Endothelial cell of umbilical vein (primary cell): ENCODE results near the gene ALOX15B. TPM values are rescaled to one million over a fixed set of nuclear protein-coding genes. Genes with fewer than 3 reads are reported as not detected.

Experiments used
- BruUV-seq: library from RNA; stranded (reverse); fragments of 400-500 nt; replicated peaks from 2 replicates; lab custom pipeline; 2021; lab: Mats Ljungman, UMichigan
- CTCF ChIA-PET: fragments of 300-600, 350-600 bp; sonication (Branson Sonifier 250); formaldehyde crosslinking; loops from one replicate; lab custom pipeline; 2021; ENCODE audit warnings: antibody characterized with exemption, inconsistent platforms; lab: Charles Lee
- POLR2A ChIA-PET: fragments of 300-600, 350-600 bp; sonication (Branson Sonifier 250); formaldehyde crosslinking; loops from one replicate; lab custom pipeline; 2021; ENCODE audit warnings: antibody characterized with exemption, inconsistent platforms; lab: Charles Lee
- DNase-seq: peaks from one replicate; pipeline ENCODE4 v3.0.0-alpha.2; 2011; ENCODE audit warnings: low read depth, low spot score
- FAIRE-seq: peaks from 2 replicates; lab custom pipeline; 2011; peaks lifted over from hg19 to GRCh38; lab: Jason Lieb, UNC
- H2AFZ ChIP-seq: 2 replicates; pipeline ENCODE4 v1.6.0; 2012; ENCODE audit warnings: low read depth, low read length, control low read depth, inconsistent platforms
- H3K27ac ChIP-seq: 2 replicates; pipeline ENCODE4 v1.5.1; 2011; ENCODE audit warnings: low read depth, mild to moderate bottlenecking, control low read depth, low read length, moderate library complexity; ENCODE audit not compliant: insufficient read depth
- H3K27me3 ChIP-seq, 2 experiments: 2 replicates each; pipeline versions ENCODE4 v1.6.0 to v1.6.1; 2011; ENCODE audit warnings: low read length in 2 of 2, mixed read lengths in 1 of 2; ENCODE audit not compliant: control insufficient read depth in 2 of 2, insufficient read depth in 2 of 2
- H3K36me3 ChIP-seq, 2 experiments: 2 replicates in 1 of 2; 3 replicates in 1 of 2; pipeline ENCODE4 v1.5.1; 2011; ENCODE audit warnings: low read length in 2 of 2, mild to moderate bottlenecking in 1 of 2, moderate library complexity in 1 of 2; ENCODE audit not compliant: control insufficient read depth in 2 of 2, insufficient read depth in 2 of 2; ENCODE audit errors: extremely low read depth in 1 of 2
- H3K4me1 ChIP-seq: 3 replicates; pipeline ENCODE4 v1.5.1; 2011; ENCODE audit warnings: mild to moderate bottlenecking, low read length; ENCODE audit not compliant: control insufficient read depth, insufficient read depth; ENCODE audit errors: extremely low read depth
- H3K4me2 ChIP-seq: 2 replicates; pipeline ENCODE4 v1.6.1; 2011; ENCODE audit warnings: low read length, control low read depth, mixed read lengths; ENCODE audit not compliant: insufficient read depth
- H3K4me3 ChIP-seq, 3 experiments: fragments of 200-600 bp in 1 of 3; sonication (generic), shearing (Covaris generic) in 1 of 3; replicated peaks in 1 of 3; 2 replicates each; pipeline ENCODE4 v1.5.1; 2011 to 2016; ENCODE audit warnings: control low read depth in 3 of 3, low read length in 3 of 3, mild to moderate bottlenecking in 2 of 3, inconsistent platforms in 1 of 3, low read depth in 1 of 3, moderate library complexity in 1 of 3; ENCODE audit not compliant: insufficient read depth in 1 of 3
- H3K79me2 ChIP-seq: 2 replicates; pipeline ENCODE4 v1.6.0; 2012; ENCODE audit warnings: low read length, inconsistent platforms; ENCODE audit not compliant: control insufficient read depth, insufficient read depth
- H3K9ac ChIP-seq: replicated peaks from 2 replicates; pipeline ENCODE3; 2011; ENCODE audit warnings: low read length, control low read depth; ENCODE audit not compliant: insufficient read depth; ENCODE audit errors: extremely low read depth
- H3K9me1 ChIP-seq: replicated peaks from 3 replicates; pipeline ENCODE4 v1.6.0; 2011; ENCODE audit warnings: mild to moderate bottlenecking, low read length; ENCODE audit not compliant: control insufficient read depth, insufficient read depth; ENCODE audit errors: extremely low read depth
- H3K9me3 ChIP-seq: replicated peaks from 2 replicates; pipeline ENCODE4 v1.5.1; 2012; ENCODE audit warnings: low read length, inconsistent platforms; ENCODE audit not compliant: control insufficient read depth, insufficient read depth
- H4K20me1 ChIP-seq: replicated peaks from 2 replicates; pipeline ENCODE3; 2011; ENCODE audit warnings: mild to moderate bottlenecking, low read length; ENCODE audit not compliant: control insufficient read depth, insufficient read depth; ENCODE audit errors: extremely low read depth
- EZH2 ChIP-seq: IDR thresholded peaks from 2 replicates; pipeline ENCODE4 v1.6.1; 2012; ENCODE audit warnings: borderline replicate concordance, low read depth, mild to moderate bottlenecking, moderate library complexity, low read length, inconsistent platforms; ENCODE audit not compliant: severe bottlenecking
- FOS ChIP-seq: IDR thresholded peaks from 2 replicates; pipeline ENCODE4 v1.6.1; 2011; ENCODE audit warnings: mild to moderate bottlenecking, low read length, moderate library complexity, borderline replicate concordance; ENCODE audit not compliant: insufficient read depth
- GATA2 ChIP-seq: IDR thresholded peaks from 2 replicates; pipeline ENCODE4 v1.7.0; 2011; ENCODE audit warnings: low read depth, mild to moderate bottlenecking, moderate library complexity, mixed read lengths, low read length; ENCODE audit not compliant: insufficient read length, insufficient read depth
- JUN ChIP-seq: IDR thresholded peaks from 2 replicates; pipeline ENCODE4 v1.6.1; 2011; ENCODE audit warnings: borderline replicate concordance, low read depth; ENCODE audit not compliant: insufficient read length, insufficient read depth
- MAX ChIP-seq: IDR thresholded peaks from 2 replicates; pipeline ENCODE4 v1.6.1; 2011; ENCODE audit not compliant: insufficient read depth, insufficient read length
- MYC ChIP-seq: IDR thresholded peaks from one replicate; pipeline ENCODE4 v1.6.1; 2011; ENCODE audit warnings: mild to moderate bottlenecking, low read depth, low read length
- POLR2A ChIP-seq: IDR thresholded peaks from 2 replicates; pipeline ENCODE4 v1.6.1; 2012; ENCODE audit warnings: low read depth, mild to moderate bottlenecking, control low read depth, low read length
- POLR2AphosphoS5 ChIP-seq: IDR thresholded peaks from 2 replicates; pipeline ENCODE4 v1.6.1; 2012; ENCODE audit warnings: low read depth, mild to moderate bottlenecking, control low read depth, low read length, moderate library complexity; ENCODE audit not compliant: insufficient read depth
- dilution Hi-C: fragments of 300-500 bp; cut with MboI; formaldehyde crosslinking; loops from one replicate; pipeline ENCODE4 v1.15.0; 2019; ENCODE audit warnings: low sequenced_read_pairs; ENCODE audit not compliant: extremely low pct_ligation_motif_present
- intact Hi-C: fragments of 100-400 bp; cut with micrococcal nuclease; formaldehyde crosslinking; loops from one replicate; pipeline ENCODE4 v1.10.0; 2022
- polyA plus RNA-seq, 4 experiments: library from polyadenylated mRNA; depleted of rRNA in 3 of 4; stranded (reverse) in 3 of 4; unstranded in 1 of 4; fragments of >200 nt; gene quantifications; 2 replicates each; pipeline versions ENCODE4 v1.2.1 to v1.2.3, GENCODE V29; 2011 to 2012; ENCODE audit warnings: missing spikeins in 1 of 4
- total RNA-seq: library from RNA; stranded (reverse); gene quantifications from 2 replicates; pipeline ENCODE4 v1.2.3, GENCODE V29; 2021
- TF ChIP-seq, protein P1 (sequence below), 2 donors: IDR thresholded peaks; 1 replicate in 1 of 2; 2 replicates in 1 of 2; pipeline ENCODE4 v1.5.1; 2011; ENCODE audit warnings: low read length in 2 of 2, mild to moderate bottlenecking in 2 of 2, moderate library complexity in 2 of 2, control low read depth in 1 of 2, inconsistent platforms in 1 of 2, low read depth in 1 of 2; ENCODE audit not compliant: insufficient read depth in 1 of 2; ENCODE audit errors: extremely low read depth in 1 of 2

The ALOX15B gene
- total and polyA plus RNA-seq, 2 donors (not counting 3 experiments of a cell fraction or from before 2014, with no cell fraction given), result not detected

DNA sequence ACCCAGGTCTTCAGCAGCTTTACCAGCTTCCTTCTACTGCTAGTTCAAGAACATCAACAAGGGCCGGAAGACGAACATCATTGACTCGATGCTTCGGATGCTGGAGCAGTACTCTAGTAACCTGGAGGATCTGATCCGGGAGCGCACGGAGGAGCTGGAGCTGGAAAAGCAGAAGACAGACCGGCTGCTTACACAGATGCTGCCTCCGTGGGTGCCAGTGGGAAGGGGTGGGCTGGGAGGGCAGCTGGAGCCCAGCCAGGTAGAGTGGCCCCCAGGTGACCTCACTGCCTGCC is 24.4 kb upstream of the ALOX15B start:
- TF ChIP-seq MAX, result no peak
- no peak for TF ChIP-seq GATA2
- TF ChIP-seq POLR2AphosphoS5, result no peak
- no peak for TF ChIP-seq POLR2A
- TF ChIP-seq FOS, result no peak
- no peak for TF ChIP-seq MYC
- no peak overlapping the region for H2AFZ ChIP-seq
- no peak overlapping the region for H3K27ac ChIP-seq
- H3K79me2 ChIP-seq, result no peaks in the 10 kb centered on the region
- ChIA-PET POLR2A (no interaction called here), CTCF (no interaction called here)
- dilution Hi-C loops, result no loop called here
- intact Hi-C loops, result no loop called here
- H4K20me1 ChIP-seq, result no peaks in the 10 kb centered on the region
- BruUV-seq, result no TSS peak
- H3K9ac ChIP-seq, result no peak overlapping the region
- FAIRE-seq (no peak), DNase-seq (no peak)
- H3K27me3 ChIP-seq, result peaks cover 6 to 20% of the 10 kb centered on the region in 2 experiments
- H3K9me1 ChIP-seq, result no peaks in the 10 kb centered on the region
- H3K4me3 ChIP-seq, result no peak overlapping the region
- H3K9me3 ChIP-seq, result no peaks in the 10 kb centered on the region
- H3K4me2 ChIP-seq, result no peak overlapping the region
- H3K4me1 ChIP-seq, result no peaks in the 10 kb centered on the region
- no peaks in the 10 kb centered on the region for H3K36me3 ChIP-seq

- Histone ChIP-seq H3K27me3 (peaks cover 6 to 22% of the 10 kb centered on the region in 2 experiments), H3K79me2 (no peaks in the 10 kb centered on the region), H2AFZ (no peak overlapping the region), H3K4me3 (no peak overlapping the region), H3K4me1 (no peaks in the 10 kb centered on the region), H3K9ac (no peak overlapping the region), H3K27ac (no peak overlapping the region), H3K36me3 (no peaks in the 10 kb centered on the region), H4K20me1 (no peaks in the 10 kb centered on the region), H3K9me1 (no peaks in the 10 kb centered on the region), H3K4me2 (no peak overlapping the region), H3K9me3 (no peaks in the 10 kb centered on the region)
- DNase-seq (no peak), FAIRE-seq (no peak)
- TF ChIP-seq FOS, result no peak
- no peak for TF ChIP-seq MYC
- TF ChIP-seq JUN, result no peak
- TF ChIP-seq MAX, result no peak
- TF ChIP-seq, protein P1, sequence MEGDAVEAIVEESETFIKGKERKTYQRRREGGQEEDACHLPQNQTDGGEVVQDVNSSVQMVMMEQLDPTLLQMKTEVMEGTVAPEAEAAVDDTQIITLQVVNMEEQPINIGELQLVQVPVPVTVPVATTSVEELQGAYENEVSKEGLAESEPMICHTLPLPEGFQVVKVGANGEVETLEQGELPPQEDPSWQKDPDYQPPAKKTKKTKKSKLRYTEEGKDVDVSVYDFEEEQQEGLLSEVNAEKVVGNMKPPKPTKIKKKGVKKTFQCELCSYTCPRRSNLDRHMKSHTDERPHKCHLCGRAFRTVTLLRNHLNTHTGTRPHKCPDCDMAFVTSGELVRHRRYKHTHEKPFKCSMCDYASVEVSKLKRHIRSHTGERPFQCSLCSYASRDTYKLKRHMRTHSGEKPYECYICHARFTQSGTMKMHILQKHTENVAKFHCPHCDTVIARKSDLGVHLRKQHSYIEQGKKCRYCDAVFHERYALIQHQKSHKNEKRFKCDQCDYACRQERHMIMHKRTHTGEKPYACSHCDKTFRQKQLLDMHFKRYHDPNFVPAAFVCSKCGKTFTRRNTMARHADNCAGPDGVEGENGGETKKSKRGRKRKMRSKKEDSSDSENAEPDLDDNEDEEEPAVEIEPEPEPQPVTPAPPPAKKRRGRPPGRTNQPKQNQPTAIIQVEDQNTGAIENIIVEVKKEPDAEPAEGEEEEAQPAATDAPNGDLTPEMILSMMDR (IDR thresholded peaks at IDR 0.05; ENCODE audit: extremely low read depth in 1 of 2, insufficient read depth in 1 of 2, low read depth in 1 of 2, low read length in 2 of 2), result no peak
- TF ChIP-seq POLR2A, result no peak
- TF ChIP-seq GATA2, result no peak
- no peak for TF ChIP-seq POLR2AphosphoS5
- TF ChIP-seq EZH2, result no peak
- intact Hi-C loops (no loop called here), dilution Hi-C loops (no loop called here)
- ChIA-PET POLR2A (no interaction called here), CTCF (interaction anchor here (2.2 to 4.5 kb wide), 4 partner anchors 10 to 42 kb away, joined by 6 to 29 read pairs (median 17); no protein-coding TSS in a partner anchor)
- BruUV-seq, result no TSS peak
Observed at GRCh38 chr17:8015236-8015956, 23.5 kb upstream of the ALOX15B start.
